Measurements from ENCODE around the gene TMEM120B. TPM values are rescaled to one million over a fixed set of nuclear protein-coding genes. Genes with fewer than 3 reads are reported as not detected.

The TMEM120B gene
- polyA plus RNA-seq, 1 donor from 2014 or later = 9.8 TPM

DNA sequence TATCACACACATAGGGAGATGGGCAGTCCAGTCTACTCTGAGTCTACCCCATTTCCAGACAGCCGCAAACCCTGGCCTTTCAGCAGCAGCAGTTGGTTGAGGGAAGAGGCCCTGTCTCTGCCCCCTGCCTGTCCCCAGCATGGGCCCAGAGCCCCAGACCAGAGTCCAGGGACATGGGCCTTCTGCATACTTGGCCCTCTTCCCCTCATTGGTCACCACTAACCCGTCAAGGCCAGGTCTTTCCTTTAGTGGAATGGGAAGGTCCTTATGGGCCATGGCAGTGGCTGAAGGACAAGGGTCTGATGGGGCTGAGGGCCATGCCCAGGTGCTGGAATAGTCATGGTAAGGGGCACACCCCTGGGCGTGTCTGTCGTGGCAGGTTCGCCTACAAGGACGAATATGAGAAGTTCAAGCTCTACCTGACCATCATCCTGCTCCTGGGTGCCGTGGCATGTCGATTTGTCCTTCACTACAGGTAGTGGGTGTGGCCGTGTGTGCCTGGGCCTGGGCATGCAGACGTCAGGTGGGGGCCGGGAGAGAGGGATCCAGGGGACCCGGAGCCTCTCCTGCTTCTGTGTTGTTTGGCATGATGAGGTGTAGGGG is 39.3 kb downstream of the TMEM120B start:
- no peak overlapping the region for H2AFZ ChIP-seq (ENCODE audit: low read depth, low read length)
- H3K9me2 ChIP-seq (ENCODE audit: insufficient read depth, low read length) = no peaks in the 10 kb centered on the region
- H3K27me3 ChIP-seq (ENCODE audit: insufficient read depth, low read depth, low read length) = no peaks in the 10 kb centered on the region
- no peaks in the 10 kb centered on the region for H3F3A ChIP-seq (ENCODE audit: insufficient read depth, low read length, poor library complexity, severe bottlenecking)
- H3K27ac ChIP-seq (ENCODE audit: low read length) = no peak overlapping the region
- H3K4me3 ChIP-seq (ENCODE audit: low read length) = no peak overlapping the region
- H3K9me3 ChIP-seq (ENCODE audit: low read length) = no peaks in the 10 kb centered on the region
- no peak for TF ChIP-seq EZH2 (IDR thresholded peaks at IDR 0.05; ENCODE audit: borderline replicate concordance, insufficient read depth, low read length, poor library complexity, severe bottlenecking)
- TF ChIP-seq CTCF (IDR thresholded peaks at IDR 0.05; ENCODE audit: poor library complexity, severe bottlenecking) = no peak
- TF ChIP-seq RAD21 (conservative IDR thresholded peaks at IDR 0.05) = no peak
- no peak for TF ChIP-seq SMC3 (conservative IDR thresholded peaks at IDR 0.05; ENCODE audit: poor library complexity)
- TF ChIP-seq, protein P1, sequence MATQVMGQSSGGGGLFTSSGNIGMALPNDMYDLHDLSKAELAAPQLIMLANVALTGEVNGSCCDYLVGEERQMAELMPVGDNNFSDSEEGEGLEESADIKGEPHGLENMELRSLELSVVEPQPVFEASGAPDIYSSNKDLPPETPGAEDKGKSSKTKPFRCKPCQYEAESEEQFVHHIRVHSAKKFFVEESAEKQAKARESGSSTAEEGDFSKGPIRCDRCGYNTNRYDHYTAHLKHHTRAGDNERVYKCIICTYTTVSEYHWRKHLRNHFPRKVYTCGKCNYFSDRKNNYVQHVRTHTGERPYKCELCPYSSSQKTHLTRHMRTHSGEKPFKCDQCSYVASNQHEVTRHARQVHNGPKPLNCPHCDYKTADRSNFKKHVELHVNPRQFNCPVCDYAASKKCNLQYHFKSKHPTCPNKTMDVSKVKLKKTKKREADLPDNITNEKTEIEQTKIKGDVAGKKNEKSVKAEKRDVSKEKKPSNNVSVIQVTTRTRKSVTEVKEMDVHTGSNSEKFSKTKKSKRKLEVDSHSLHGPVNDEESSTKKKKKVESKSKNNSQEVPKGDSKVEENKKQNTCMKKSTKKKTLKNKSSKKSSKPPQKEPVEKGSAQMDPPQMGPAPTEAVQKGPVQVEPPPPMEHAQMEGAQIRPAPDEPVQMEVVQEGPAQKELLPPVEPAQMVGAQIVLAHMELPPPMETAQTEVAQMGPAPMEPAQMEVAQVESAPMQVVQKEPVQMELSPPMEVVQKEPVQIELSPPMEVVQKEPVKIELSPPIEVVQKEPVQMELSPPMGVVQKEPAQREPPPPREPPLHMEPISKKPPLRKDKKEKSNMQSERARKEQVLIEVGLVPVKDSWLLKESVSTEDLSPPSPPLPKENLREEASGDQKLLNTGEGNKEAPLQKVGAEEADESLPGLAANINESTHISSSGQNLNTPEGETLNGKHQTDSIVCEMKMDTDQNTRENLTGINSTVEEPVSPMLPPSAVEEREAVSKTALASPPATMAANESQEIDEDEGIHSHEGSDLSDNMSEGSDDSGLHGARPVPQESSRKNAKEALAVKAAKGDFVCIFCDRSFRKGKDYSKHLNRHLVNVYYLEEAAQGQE (IDR thresholded peaks at IDR 0.05; ENCODE audit: borderline replicate concordance) = no peak
- no peak for TF ChIP-seq TAF1 (IDR thresholded peaks at IDR 0.05; ENCODE audit: low read depth)
- TF ChIP-seq MXI1 (conservative IDR thresholded peaks at IDR 0.05; ENCODE audit: poor library complexity, severe bottlenecking) = no peak
- no peak for TF ChIP-seq EP300 (conservative IDR thresholded peaks at IDR 0.05; ENCODE audit: poor library complexity, severe bottlenecking)
- TF ChIP-seq POLR2AphosphoS5 (IDR thresholded peaks at IDR 0.05) = no peak
- no peak overlapping the region for H3K9ac ChIP-seq (ENCODE audit: low read length)
- no peaks in the 10 kb centered on the region for H3K36me3 ChIP-seq (ENCODE audit: insufficient read depth, low read length)
- H3K79me2 ChIP-seq (replicated peaks; ENCODE audit: insufficient read depth, low read length) = no peaks in the 10 kb centered on the region
- H4K20me1 ChIP-seq (ENCODE audit: insufficient read depth) = no peaks in the 10 kb centered on the region
- no peak overlapping the region for H3K4me2 ChIP-seq (ENCODE audit: low read length)

GRCh38 chr12:121753844-121754264 is 41.3 kb downstream of the TMEM120B start:
- no peak overlapping the region for H3K27ac ChIP-seq (ENCODE audit: low read length)

More at GRCh38 chr12:121753844-121754264, 41.3 kb downstream of the TMEM120B start:
- H3F3A ChIP-seq (ENCODE audit: insufficient read depth, low read length, poor library complexity, severe bottlenecking) = no peaks in the 10 kb centered on the region
- H3K36me3 ChIP-seq (ENCODE audit: insufficient read depth, low read length) = no peaks in the 10 kb centered on the region
- TF ChIP-seq EP300 (conservative IDR thresholded peaks at IDR 0.05; ENCODE audit: poor library complexity, severe bottlenecking) (no peak), RAD21 (conservative IDR thresholded peaks at IDR 0.05) (no peak), POLR2AphosphoS5 (IDR thresholded peaks at IDR 0.05) (no peak), CTCF (IDR thresholded peaks at IDR 0.05; ENCODE audit: poor library complexity, severe bottlenecking) (no peak), EZH2 (IDR thresholded peaks at IDR 0.05; ENCODE audit: borderline replicate concordance, insufficient read depth, low read length, poor library complexity, severe bottlenecking) (no peak), MXI1 (conservative IDR thresholded peaks at IDR 0.05; ENCODE audit: poor library complexity, severe bottlenecking) (no peak), TAF1 (IDR thresholded peaks at IDR 0.05; ENCODE audit: low read depth) (no peak)
- TF ChIP-seq, protein P1 (IDR thresholded peaks at IDR 0.05; ENCODE audit: borderline replicate concordance) = no peak
- no peak overlapping the region for H3K9ac ChIP-seq (ENCODE audit: low read length)
- no peaks in the 10 kb centered on the region for H3K9me3 ChIP-seq (ENCODE audit: low read length)
- H3K27me3 ChIP-seq (ENCODE audit: insufficient read depth, low read depth, low read length) = no peaks in the 10 kb centered on the region
- H3K4me2 ChIP-seq (ENCODE audit: low read length) = no peak overlapping the region
- H3K4me3 ChIP-seq (ENCODE audit: low read length) = no peak overlapping the region
- H4K20me1 ChIP-seq (ENCODE audit: insufficient read depth) = no peaks in the 10 kb centered on the region
- no peaks in the 10 kb centered on the region for H3K9me2 ChIP-seq (ENCODE audit: insufficient read depth, low read length)
- no peaks in the 10 kb centered on the region for H3K79me2 ChIP-seq (replicated peaks; ENCODE audit: insufficient read depth, low read length)
- no peak overlapping the region for H2AFZ ChIP-seq (ENCODE audit: low read depth, low read length)
